Stimulated activated CD8-positive, alpha-beta memory T cell treated with anti-CD3 and anti-CD28 coated beads, Interleukin-7, amount 100 ng/mL, for 1 hour (primary cell): ENCODE measurements around the gene GOLGA5.
"Not testable (repeated sequence)": the region's sequence is repeated elsewhere in the genome, so short reads cannot be mapped to it uniquely, and the experiment has no call there.

Experiments
- DNase-seq, 2 donors: peaks; one replicate each; pipeline ENCODE4 v3.0.0-alpha.2; 2020; ENCODE audit warnings: low read depth in 2 of 2

The GOLGA5 gene

DNA sequence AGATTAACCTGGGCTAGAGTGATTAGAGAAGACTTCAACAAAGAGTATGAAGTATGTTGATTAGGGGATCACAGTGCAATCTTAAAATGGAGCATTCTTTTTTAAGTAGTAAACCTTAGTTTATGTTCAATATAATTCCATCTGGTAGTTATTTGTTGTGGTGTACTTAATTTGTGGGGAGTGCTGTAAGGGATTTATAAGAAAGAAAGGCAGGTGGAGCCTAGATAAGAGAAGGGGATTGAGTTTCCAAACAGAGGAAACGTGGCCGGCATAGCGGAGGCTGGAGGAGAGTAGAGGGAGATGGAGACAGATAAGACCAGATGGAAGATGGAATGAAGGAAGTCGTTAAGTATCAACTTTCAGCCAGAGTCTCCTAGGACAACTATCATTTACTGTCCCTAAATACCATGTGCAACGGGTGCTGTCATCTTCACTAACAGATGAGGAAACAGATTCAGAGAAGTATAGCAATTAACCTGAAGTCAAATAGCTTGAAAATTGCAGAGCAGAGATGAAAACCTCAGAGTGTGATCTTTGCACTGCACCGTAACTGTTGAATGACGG lies 38.1 kb downstream of the GOLGA5 start:
- no peak for DNase-seq

DNA sequence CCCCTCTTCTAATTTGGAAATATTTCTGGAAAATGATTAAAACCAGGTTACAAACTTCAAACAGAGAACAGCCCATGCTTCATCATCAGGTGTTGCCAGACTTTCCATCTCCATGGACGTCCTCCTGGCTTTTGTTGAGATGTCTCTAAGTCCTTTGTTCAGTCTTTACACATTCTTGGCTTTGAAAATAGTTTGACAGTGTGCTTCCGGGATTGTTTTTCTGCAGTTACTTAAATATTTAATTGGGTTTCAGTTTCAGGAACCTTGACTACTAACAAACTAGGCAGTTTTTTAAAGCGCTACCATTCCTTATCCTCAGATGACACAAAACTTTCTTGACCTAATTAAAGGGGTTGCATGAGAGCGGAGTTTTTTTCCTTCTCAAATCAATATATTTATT lies 47.8 kb downstream of the GOLGA5 start:
- DNase-seq: no peak

DNA sequence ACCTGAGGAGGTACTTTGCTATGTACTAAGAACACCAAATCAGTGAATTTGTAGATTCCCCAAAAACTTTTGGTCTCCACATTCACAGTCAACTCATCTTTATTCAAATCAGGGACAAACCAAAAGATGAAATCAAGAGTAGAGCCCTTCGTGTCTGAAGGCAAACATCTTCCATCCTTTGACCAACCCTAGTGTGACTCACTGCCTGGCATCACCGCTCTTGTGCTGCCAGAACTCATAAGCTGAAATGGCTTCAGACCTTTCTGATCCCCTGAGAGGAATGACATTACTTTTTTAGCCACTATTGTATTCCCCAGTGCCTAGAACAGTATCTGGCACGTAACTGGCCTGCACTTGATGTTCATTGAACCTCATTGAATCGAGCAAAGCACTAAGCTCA lies 50.1 kb downstream of the GOLGA5 start:
- DNase-seq: no peak

DNA sequence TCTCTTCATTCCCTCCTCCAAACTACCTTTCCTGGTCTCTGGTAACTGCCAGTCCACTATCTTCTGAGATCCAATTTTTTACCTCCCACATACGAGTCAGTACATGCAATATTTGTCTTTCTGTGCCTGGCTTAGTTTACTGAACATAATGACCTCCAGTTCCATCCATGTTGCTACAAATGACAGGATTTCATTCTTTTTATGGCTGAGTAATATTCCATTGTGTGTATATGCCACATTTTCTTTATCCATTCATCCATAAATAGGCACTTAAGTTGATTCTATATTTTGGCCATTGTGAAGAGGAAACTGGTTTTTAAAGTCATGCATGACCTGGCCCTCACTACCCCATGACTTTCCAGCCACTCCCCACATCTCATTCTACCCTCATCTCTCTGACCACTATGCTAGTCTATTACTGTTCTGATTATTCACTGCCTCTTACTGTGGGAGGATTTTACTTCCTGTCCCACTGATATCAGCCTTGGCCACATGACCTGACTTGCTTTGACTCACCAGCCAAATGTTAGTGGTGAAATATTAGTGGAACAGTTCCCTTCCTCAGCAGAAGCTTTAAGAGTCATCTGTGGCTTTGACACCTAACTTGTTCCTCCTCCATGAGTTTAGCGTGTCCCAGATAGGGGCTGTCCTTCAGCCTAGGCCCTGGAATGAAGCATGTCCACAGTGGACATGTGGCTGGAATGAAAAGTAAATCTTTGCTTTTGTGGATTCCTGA lies 52.2 kb downstream of the GOLGA5 start:
- DNase-seq: no peak

DNA sequence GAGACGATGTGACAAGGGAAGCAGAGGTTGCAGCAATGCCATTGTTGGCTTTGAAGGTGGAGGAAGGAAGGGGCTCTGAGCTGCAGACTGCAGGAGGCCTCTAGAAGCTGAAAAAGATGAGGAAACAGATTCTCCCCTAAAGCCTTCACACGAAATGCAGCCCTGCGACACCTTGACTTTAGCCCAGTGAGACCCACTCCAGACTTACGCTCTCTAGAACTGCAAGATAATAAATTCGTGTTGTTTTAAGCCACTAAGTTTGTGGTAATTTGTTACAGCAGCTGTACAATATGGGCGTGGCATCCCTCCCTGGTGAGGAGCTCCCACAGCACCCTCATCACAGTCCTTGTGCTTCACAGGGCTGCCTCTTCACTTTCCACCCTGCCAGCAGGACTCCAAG lies 53.2 kb downstream of the GOLGA5 start:
- DNase-seq: no peak

DNA sequence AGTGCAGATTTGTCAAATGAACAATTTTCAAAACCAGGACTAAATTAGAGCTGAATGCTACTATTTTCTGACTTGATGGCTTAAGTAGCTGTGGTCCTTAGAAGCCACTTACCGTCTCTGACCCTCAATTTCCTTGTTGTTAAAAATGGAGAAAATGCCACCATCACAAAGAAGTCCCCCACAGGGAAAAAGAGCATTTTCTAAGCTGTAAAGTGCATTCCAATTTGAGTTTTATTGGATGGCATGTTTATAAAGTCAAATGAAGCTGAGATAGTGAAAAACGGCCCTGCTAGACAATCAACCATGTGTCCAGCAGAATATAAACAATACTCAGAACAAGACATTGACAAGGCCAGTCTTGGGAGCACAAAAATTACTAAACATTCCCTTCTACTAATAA lies 53.6 kb downstream of the GOLGA5 start:
- DNase-seq: no peak

DNA sequence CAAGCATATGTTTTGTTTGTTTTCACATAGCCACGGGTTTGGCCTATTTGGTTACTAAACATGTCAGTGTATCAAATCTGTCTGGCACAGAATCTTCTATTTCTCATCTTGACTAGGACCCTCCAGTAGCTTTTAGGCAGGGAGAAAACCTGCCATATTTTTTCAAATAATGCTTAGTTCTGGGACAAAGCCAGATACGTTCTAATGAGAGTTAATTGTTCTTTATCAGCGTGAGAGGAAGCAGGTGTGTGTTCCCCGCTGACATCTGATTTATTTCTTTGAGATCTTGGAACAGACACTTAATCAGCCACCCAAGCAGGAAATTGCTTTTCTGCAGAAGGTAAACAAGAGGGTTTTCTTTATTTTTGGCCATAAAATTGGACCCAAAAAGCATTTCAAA lies 54.8 kb downstream of the GOLGA5 start:
- DNase-seq: no peak

DNA sequence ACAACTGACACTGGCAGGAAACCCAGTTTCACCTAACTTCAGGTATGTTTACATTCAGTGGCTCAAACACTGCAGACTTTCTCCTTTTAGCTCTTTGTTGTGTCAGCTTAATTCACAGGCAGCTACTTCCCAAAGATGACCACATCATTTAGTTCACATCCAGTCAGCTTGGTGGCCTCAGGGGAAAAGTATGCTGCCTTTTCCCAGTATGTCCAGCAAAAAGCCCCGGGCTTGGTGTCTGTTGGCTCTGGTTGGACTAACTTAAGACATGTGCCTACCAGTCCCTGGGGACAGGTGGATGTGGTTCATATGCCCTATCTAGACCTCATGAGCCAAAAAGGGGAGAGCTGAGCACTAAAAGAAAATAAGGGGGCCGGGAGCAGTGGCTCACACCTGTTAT lies 56.4 kb downstream of the GOLGA5 start:
- DNase-seq: no peak

DNA sequence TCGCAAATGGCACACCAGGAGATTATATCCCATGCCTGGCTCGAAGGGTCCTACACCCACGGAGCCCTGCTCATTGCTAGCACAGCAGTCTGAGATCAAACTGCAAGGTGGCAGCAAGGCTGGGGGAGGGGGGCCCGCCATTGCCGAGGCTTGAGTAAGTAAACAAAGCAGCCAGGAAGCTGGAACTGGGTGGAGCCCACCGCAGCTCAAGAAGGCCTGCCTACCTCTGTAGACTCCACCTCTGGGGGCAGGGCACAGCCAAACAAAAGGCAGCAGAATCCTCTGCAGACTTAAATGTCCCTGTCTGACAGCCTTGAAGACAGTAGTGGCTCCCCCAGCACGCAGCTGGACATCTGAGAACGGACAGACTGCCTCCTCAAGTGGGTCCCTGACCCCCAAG lies 59.0 kb downstream of the GOLGA5 start:
- not testable (repeated sequence) for DNase-seq

DNA sequence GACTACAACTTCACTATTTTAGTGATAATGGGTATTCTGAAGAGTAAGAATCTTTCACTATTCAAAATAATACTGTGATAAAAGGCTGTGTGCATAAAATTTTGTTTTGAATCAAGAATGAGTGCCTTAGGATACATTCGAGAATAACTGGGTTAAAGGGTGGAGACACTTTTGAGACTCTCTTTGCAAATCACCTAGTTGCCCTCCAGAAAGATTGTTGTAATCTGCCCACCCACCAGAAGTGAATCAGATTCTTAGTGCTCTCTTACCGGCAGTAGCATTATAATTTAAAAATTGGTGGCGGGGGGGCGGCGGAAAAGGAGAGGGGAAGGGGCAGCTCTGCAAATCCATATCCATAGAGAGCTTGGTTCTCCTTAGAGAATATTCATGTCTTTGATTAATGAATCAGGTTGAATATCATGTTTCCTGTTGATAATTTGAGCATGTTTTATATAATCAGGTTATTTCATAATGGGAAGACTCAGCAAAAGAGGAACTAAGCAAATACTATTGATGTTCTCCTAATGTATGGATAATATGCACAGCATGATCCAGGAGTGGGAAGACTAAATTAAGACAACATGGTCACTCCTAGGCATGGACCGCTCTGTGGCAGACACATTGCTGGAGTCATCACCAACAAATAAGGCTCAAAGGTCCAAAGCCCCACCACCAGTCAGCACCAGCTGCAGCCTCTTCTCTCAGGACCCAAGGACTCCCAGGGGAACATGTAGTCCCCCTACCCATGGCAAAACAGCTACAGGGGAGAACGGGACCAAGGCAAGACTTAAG lies 66.1 kb downstream of the GOLGA5 start:
- no peak for DNase-seq

DNA sequence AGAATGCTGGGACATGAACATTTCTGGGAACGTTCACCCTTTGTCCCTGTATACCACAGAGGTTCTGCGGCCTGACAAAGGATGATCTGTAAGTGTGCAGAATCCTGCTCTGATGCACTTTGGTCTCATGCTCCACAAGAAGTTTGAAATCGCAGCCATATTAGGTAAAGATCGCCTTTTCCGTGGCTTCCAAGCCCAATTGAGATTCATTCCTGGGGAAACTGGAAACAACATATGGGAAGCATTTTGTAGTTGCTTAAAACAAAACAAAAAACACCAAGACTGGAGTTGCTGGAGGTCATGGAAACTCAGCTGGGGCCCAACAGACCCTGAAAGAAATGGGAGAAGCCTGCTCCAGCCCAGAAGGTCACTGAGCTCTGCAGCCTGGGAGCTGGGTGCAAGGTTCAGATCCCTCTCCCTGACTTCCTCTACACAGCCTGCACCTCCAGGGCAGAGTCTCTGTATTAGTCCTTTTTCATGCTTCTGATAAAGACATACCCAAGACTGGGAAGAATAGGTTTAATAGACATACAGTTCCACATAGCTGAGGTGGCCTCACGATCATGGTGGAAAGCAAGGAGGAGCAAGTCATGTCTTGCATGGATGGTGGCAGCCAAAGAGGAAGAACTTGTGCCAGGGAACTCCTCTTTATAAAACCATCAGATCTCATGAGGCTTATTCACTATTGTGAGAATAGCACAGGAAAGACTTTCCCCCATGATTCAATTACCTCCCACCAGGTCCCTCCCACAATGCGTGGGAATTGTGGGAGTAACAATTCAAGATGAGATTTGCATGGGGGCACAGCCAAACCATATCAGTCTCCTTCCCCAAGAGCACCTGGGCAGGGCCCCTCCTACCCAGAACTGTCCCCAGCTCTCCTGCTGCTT lies 68.0 kb downstream of the GOLGA5 start:
- no peak for DNase-seq

DNA sequence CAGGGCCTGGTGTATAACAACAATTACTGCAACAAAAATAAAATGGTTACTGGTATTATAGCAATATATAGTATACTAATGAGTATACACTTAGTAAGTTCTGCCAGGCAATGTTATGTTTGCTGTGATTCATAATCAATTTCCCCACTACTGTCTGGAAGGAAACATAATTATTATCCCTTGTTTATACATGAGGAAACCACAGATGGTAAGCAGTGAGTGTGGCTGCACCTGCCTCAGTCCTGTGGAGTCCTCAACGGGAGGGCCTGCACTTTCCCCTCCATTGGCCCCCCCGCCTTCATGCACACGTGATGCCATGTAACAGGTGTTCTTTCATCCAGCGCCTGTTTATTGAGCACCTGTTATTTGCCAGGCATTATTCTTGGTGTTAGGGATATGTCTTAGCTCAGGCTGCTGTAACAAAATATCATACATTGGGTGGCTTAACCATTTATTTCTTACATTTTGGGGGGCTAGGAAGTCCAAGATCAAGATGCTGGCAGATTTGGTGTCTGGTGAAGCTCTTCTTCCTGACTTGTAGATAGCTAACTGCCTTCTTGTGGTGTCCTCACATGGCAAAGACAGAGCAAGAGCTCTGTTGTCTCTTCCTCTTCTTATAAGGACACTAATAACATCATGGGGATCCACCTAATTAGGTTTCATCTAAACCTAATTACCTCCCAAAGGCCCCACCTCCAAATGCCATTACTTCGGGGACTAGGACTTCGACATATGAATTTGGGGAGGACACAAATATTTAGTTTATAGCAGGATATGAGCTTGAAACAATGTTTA lies 69.4 kb downstream of the GOLGA5 start:
- no peak for DNase-seq

DNA sequence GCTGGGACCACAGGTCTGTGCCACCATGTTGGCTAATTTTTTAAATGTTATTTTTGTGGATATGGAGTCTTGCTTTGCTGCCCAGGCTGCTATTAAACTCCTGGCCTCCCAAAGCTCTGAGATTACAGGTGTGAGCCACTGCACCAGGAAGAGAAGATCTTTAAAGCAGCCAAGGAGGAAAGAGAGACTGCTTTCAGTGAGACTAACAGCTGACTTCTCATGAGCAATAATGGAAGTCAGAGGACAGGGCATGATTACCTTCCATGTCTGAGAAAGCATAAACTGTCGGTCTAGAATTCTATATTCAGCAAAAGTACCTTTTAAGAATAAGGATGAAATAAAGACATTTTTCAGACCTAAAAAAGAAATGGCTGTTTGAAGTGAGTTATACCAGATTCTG lies 71.6 kb downstream of the GOLGA5 start:
- DNase-seq: no peak

DNA sequence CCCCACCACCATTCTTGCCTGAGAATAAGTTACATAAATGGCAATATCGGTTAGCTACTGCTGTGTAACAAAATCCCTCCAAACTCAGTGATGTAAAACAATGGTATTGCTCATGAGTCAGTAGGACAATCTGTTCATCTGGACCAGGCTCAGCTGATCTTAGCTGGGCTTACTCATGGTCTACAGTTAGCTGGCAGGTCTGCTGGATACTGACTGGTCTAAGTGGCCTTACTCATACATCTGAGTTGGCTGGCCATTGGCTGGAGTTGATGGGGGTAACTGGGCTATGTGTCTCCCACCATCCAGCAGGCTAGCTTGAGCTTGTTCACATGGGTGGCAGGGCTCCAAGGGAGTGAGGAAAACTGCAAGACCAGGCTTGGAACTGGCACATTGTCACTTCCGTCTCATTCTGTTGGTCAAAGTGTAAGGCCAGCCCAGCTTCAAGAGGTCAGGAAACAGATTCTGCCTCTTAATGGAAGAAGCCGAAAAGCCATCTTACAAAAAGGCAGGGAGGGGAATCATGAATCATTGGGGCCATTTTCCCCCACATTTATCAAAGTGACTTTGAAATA lies 72.2 kb downstream of the GOLGA5 start:
- DNase-seq: no peak

DNA sequence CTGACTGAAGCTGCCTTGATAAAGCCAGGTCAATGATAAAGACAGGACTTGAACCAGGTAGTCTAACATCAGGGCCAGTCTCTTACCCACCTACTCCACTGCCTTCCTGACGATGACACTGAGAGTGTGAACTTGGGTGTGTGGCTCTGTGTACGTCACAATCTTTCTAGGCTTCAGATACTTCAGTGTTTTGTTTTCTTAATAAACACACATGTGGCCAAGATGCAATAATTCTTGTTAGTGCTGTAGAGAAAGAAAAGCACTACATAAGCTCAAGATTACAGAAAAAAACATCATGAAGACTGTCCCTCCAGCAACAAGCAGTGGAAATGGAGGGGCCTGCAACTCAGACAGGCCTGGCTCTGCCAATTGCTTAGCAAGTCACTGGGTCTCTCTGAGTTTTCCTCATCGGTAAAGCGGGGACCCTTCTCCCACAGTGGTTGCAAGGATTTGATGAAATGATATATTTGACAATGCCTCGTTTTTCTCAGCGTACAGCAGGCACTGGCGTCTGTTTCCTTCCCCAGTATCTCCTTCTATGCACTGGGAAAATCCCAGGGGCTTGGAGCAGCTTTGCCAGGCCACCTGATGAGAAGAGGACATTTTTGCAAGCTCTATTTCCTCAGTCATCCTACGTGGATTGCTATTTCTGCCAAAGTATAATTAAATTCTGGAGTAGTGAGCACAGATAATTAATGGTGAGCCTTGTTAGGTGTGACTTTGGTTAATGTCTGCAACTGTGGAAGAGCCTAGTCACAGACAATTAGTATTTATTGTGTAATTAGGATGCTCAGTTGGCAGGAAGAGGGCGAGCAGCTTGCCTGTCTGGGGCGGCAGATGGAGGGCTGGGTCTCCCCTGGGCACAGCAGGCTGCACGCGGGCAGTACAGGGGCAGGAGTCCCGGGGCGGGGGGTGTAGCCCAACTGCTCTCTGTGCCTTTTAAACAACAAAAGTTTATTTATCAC lies 73.1 kb downstream of the GOLGA5 start:
- no peak for DNase-seq

DNA sequence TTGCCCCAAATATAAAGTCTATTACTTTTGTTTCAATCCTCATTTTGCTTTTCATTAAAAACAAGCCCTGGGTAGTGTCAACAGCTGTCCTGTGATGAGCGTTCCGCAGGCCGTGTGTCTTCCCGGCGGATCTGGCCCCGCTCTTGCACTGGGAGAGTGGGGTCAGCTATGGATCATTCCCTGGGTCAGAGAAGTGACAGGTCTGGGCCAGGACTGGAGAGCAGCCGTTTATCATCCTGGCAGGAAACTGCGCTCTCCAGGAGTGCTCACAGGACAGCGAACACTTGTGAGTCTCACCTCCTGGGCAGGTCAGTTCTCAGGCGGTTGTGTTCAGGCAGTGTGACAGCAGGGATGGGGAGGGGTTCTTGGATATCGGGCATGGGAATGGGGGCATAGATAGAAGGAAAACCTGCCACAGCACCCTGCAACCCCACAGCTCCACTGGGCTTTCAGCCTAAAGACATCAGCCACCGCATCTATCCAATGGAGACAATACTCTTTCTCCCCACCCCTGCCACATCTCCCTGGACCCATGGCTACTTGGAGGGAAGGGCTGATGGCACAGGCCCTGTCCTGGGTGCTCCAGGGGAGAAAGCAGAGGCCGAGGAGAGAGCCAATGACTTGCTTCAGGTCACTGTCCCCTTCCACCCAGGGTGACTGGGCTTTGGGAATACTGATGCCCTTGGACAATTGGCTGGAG lies 81.0 kb downstream of the GOLGA5 start:
- no peak for DNase-seq

DNA sequence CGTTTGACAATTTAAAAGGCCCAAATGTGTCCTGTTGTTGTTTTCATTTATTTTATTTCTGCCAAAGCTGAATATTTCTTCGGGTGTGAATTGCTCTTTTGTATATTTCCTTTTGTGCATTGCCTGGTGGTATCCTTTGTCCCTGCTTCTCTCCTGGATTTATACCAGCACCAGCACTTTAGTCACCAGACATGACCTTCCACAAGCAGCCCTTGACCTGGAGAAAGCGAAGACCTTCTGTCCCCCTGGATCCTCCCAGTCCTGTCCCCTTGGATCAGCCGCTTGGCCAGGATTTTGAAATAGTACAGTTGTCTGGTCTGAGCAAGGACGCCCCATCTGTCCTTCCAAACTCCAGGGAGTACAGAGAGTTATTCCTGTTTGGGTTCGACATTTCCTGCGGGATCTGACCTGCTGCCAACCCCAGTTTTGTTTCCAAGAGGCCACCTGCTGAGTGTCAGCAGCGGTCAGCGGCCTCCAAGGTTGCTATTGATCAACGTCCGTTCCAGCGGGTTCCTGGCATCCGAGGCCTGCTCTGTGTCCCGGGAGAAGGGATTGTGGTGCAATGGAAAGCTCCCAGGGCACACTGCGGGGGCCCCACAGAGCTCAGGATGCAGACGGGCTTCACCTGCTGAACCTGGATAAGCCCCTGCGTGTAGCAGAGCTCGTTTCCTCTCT lies 83.8 kb downstream of the GOLGA5 start:
- DNase-seq: no peak

DNA sequence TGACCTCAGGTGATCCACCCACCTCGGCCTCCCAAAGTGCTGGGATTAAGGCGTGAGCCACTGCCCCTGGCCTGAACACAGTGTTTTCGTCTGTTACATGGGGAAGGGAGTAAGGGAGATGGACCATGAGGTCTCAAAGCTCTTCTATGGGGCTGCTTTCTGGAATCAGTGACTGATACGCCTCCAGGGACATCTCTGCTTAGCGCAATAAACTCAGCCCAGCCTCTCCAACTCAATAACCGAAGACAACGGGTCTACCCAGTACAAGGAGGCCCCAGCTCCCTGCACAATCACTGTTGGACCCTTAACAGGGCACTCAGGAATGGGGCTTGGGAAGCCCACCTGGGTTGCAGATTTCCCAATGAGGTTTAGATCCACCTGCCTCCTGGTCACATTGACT lies 86.2 kb downstream of the GOLGA5 start:
- DNase-seq: no peak

DNA sequence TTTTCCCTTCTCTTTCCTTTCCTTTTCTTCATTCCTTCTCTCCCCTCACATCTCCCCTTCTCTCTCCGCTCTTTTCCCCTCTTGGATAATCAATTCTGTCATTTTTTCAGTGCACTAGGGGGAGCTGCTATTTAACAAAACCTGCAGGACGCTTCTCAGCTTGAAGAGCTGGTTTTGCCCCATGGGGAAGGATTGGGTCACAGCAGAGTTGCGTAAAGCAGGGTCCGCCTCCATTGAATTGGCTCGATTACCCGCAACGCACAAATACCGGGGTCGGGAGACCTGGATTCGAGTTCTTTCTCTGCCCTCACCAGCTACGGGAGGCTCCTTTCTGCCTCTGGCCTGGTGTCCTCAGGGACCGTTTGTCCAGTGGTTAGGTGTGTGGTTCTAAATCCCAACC lies 86.7 kb downstream of the GOLGA5 start:
- DNase-seq: no peak
